ENCODE results near the gene EFEMP1. TPM values are rescaled to one million over a fixed set of nuclear protein-coding genes. Genes with fewer than 3 reads are reported as not detected.

Gene EFEMP1
- total RNA-seq, 1 experiment from 2014 or later, result 0.34 TPM

- no peak for ATAC-seq
- H3K79me2 ChIP-seq (ENCODE audit: insufficient read depth, low read length), result no peaks in the 10 kb centered on the region
- no peaks in the 10 kb centered on the region for H3K36me3 ChIP-seq (ENCODE audit: control insufficient read depth in 1 of 2, insufficient read depth in 2 of 2, low read length in 2 of 2)
- H3K4me2 ChIP-seq (ENCODE audit: low read length), result no peak overlapping the region
- peaks cover 0 to 5% of the 10 kb centered on the region in 2 experiments; a peak in 1 of 4 replicates for H3K4me1 ChIP-seq (ENCODE audit: control insufficient read depth in 1 of 2, insufficient read depth in 2 of 2, low read length in 2 of 2)
- H3K27ac ChIP-seq (ENCODE audit: low read depth, low read length), result no peak overlapping the region
- TF ChIP-seq EZH2 (IDR thresholded peaks at IDR 0.05) (no peak), RAD21 (IDR thresholded peaks at IDR 0.05; ENCODE audit: low read depth) (no peak), CEBPB (IDR thresholded peaks at IDR 0.05; ENCODE audit: low read depth) (no peak), EGR1 (IDR thresholded peaks at IDR 0.05; ENCODE audit: low read depth) (no peak), EZH2phosphoT487 (IDR thresholded peaks at IDR 0.05; ENCODE audit: borderline replicate concordance) (no peak), SRF (IDR thresholded peaks at IDR 0.05; ENCODE audit: low read depth) (no peak), POLR2AphosphoS5 (IDR thresholded peaks at IDR 0.05; ENCODE audit: low read depth, low read length) (no peak), POLR2A (IDR thresholded peaks at IDR 0.05; ENCODE audit: borderline replicate concordance, extremely low read depth, insufficient read depth, insufficient read length) (no peak), REST (IDR thresholded peaks at IDR 0.05; ENCODE audit: low read depth) (no peak), MAX (IDR thresholded peaks at IDR 0.05) (no peak), CTCF (IDR thresholded peaks at IDR 0.05 in 2 of 3, conservative IDR thresholded peaks at IDR 0.05 in 1 of 3; ENCODE audit: borderline replicate concordance in 1 of 3, insufficient read depth in 1 of 3, low read depth in 2 of 3, low read length in 2 of 3) (no peak), ZBTB33 (IDR thresholded peaks at IDR 0.05; ENCODE audit: extremely low read depth, insufficient replicate concordance, low read length) (no peak), YY1 (IDR thresholded peaks at IDR 0.05; ENCODE audit: extremely low read depth, insufficient replicate concordance, low read depth, low read length) (no peak), CBX3 (IDR thresholded peaks at IDR 0.05; ENCODE audit: low read depth) (no peak), SP1 (IDR thresholded peaks at IDR 0.05; ENCODE audit: low read depth) (no peak), ATF3 (IDR thresholded peaks at IDR 0.05) (no peak), JUND (IDR thresholded peaks at IDR 0.05) (no peak), ZFX (IDR thresholded peaks at IDR 0.05) (no peak), ZNF274 (IDR thresholded peaks at IDR 0.05; ENCODE audit: low read depth, low read length) (no peak)
- H4K20me1 ChIP-seq (ENCODE audit: insufficient read depth), result no peaks in the 10 kb centered on the region
- ChIA-PET CTCF (no interaction called here), RAD21 (ENCODE audit: low non-redundant PET in 1 of 2, low total read pairs in 2 of 2, uncharacterized antibody in 2 of 2, unreplicated experiment in 2 of 2) (no interaction called here), POLR2A (no interaction called here)
- H3K9me2 ChIP-seq (ENCODE audit: insufficient read depth), result no peaks in the 10 kb centered on the region
- no peak overlapping the region for H2AFZ ChIP-seq (ENCODE audit: low read depth, low read length, poor library complexity, severe bottlenecking)
- no peak overlapping the region for H3K9ac ChIP-seq (ENCODE audit: low read length)
- no TSS peak for BruUV-seq (replicated peaks)
- intact Hi-C loops (cut with micrococcal nuclease), result no loop called here
- H3K27me3 ChIP-seq (ENCODE audit: insufficient read depth, low read length), result no peaks in the 10 kb centered on the region
- H3K9me3 ChIP-seq (ENCODE audit: control insufficient read depth in 1 of 2, insufficient read depth in 1 of 2, low read depth in 1 of 2, low read length in 2 of 2), result no peaks in the 10 kb centered on the region
- DNase-seq (ENCODE audit: low read depth, low spot score), result no peak
- H3K4me3 ChIP-seq (replicated peaks in 1 of 2; ENCODE audit: low read depth in 1 of 2, low read length in 2 of 2), result no peak overlapping the region
These were observed 80.2 kb downstream of the EFEMP1 start for GRCh38 chr2:55843096-55843993.
